BJ (cell line): ENCODE data around the gene SMIM45.

Experiments used
- CTCF ChIA-PET: fragments of 350-600 bp; formaldehyde crosslinking; extraction: SDS; loops from one replicate; lab custom pipeline; 2021; ENCODE audit warnings: antibody characterized with exemption, inconsistent platforms; lab: Yijun Ruan, JAX
- POLR2A ChIA-PET: fragments of 300-600 bp; sonication (Branson Sonifier 250); formaldehyde crosslinking; extraction: SDS; loops from one replicate; lab custom pipeline; 2021; ENCODE audit warnings: antibody characterized with exemption; lab: Charles Lee
- DNase-seq: peaks from one replicate; pipeline ENCODE4 v3.0.0-alpha.2; 2011; ENCODE audit warnings: low read depth
- H3K27me3 ChIP-seq: 2 replicates; pipeline ENCODE4 v1.6.0; 2011; ENCODE audit warnings: low read length; ENCODE audit not compliant: control insufficient read depth, insufficient read depth
- H3K36me3 ChIP-seq: 2 replicates; pipeline ENCODE4 v1.5.1; 2011; ENCODE audit warnings: low read length; ENCODE audit not compliant: control insufficient read depth, insufficient read depth
- H3K4me3 ChIP-seq: 2 replicates; pipeline ENCODE4 v1.5.1; 2011; ENCODE audit warnings: low read depth, mild to moderate bottlenecking, control low read depth, low read length
- CTCF ChIP-seq: IDR thresholded peaks from 2 replicates; pipeline ENCODE4 v1.5.1; 2011; ENCODE audit warnings: low read depth, mild to moderate bottlenecking, control low read depth, inconsistent platforms, low read length, moderate library complexity; ENCODE audit not compliant: insufficient read depth

Gene SMIM45

GRCh38 chr22:41949297-41949965 lies 2.5 kb upstream of the SMIM45 start:
- Histone ChIP-seq H3K4me3 (no peak overlapping the region), H3K36me3 (no peaks in the 10 kb centered on the region), H3K27me3 (no peaks in the 10 kb centered on the region)
- CTCF ChIA-PET, result interaction anchor here (0.8 to 2.2 kb wide), 5 partner anchors 8 to 20 kb away, joined by 3 to 5 read pairs (median 4); partner anchors contain the start of gene SEPTIN3
- POLR2A ChIA-PET, result no interaction called here
- no peak for DNase-seq
- TF ChIP-seq CTCF, result no peak

- ChIA-PET POLR2A (no interaction called here), CTCF (interaction anchor here (0.9 to 2.7 kb wide), 2 partner anchors 12 to 492 kb away, joined by 3 to 10 read pairs; no protein-coding TSS in a partner anchor)
- Histone ChIP-seq H3K27me3 (no peaks in the 10 kb centered on the region), H3K36me3 (no peaks in the 10 kb centered on the region), H3K4me3 (no peak overlapping the region)
- TF ChIP-seq CTCF, result no peak
- DNase-seq, result no peak
These were observed 763 bp downstream of the SMIM45 start for GRCh38 chr22:41952713-41953112.

GRCh38 chr22:41957941-41958556 lies 6.1 kb downstream of the SMIM45 start:
- H3K27me3 ChIP-seq, result no peaks in the 10 kb centered on the region
- no peak overlapping the region for H3K4me3 ChIP-seq
- H3K36me3 ChIP-seq, result no peaks in the 10 kb centered on the region
- TF ChIP-seq CTCF, result no peak
- DNase-seq, result no peak
- CTCF ChIA-PET, result interaction anchor here (0.9 to 4.2 kb wide), 4 partner anchors 8 to 260 kb away, joined by 3 to 19 read pairs (median 8); partner anchors contain the start of gene CENPM
- POLR2A ChIA-PET, result no interaction called here

GRCh38 chr22:41963453-41964111 lies 11.6 kb downstream of the SMIM45 start:
- CTCF ChIA-PET, result interaction anchor here (1.0 to 2.2 kb wide), 6 partner anchors 127 to 481 kb away, joined by 3 to 9 read pairs (median 4); partner anchors contain the start of gene NDUFA6
- Histone ChIP-seq H3K27me3 (no peaks in the 10 kb centered on the region), H3K36me3 (no peaks in the 10 kb centered on the region), H3K4me3 (no peak overlapping the region)
- POLR2A ChIA-PET, result no interaction called here
- no peak for TF ChIP-seq CTCF
- DNase-seq, result no peak

GRCh38 chr22:41964112-41964491 lies 12.2 kb downstream of the SMIM45 start:
- Histone ChIP-seq H3K36me3 (no peaks in the 10 kb centered on the region), H3K27me3 (no peaks in the 10 kb centered on the region), H3K4me3 (no peak overlapping the region)
- CTCF ChIA-PET, result interaction anchor here (0.8 to 2.2 kb wide), 8 partner anchors 127 to 511 kb away, joined by 3 to 9 read pairs (median 4); partner anchors contain the start of gene NDUFA6
- DNase-seq, result no peak
- POLR2A ChIA-PET, result no interaction called here
- no peak for TF ChIP-seq CTCF
